Measurements from ENCODE around the gene GTF3C2. TPM values are rescaled to one million over a fixed set of nuclear protein-coding genes. Genes with fewer than 3 reads are reported as not detected.

GTF3C2 gene
- total and polyA plus RNA-seq, 10 of the 15 experiments (the other 5 are each of a cell fraction or from before 2014, with no cell fraction given), result 45.9 to 105 (median 80.3) TPM

- no peak for FAIRE-seq
- H3K4me3 ChIP-seq, result no peak overlapping the region
- H3K4me1 ChIP-seq (ENCODE audit: control insufficient read depth, insufficient read depth, low read length), result peaks cover 4% of the 10 kb centered on the region; the same call in 1 of the 2 replicates
- CTCF ChIA-PET, result interaction anchor here (1.1 to 2.1 kb wide), 4 partner anchors 22 to 310 kb away, joined by 3 to 10 read pairs (median 4); partner anchors contain the start of gene PPM1G
- no peaks in the 10 kb centered on the region for H3K9me3 ChIP-seq (replicated peaks; ENCODE audit: control insufficient read depth, insufficient read depth, low read length)
- SMC1A ChIA-PET (ENCODE audit: uncharacterized antibody, unreplicated experiment), result interaction anchor here (1.0 to 1.1 kb wide), 2 partner anchors 29 to 56 kb away, joined by 3 read pairs; partner anchors contain the start of gene NRBP1
- intact Hi-C loops (cut with micrococcal nuclease; ENCODE audit: unreplicated experiment), result loop anchor here (5.0 kb wide), 1 partner anchor 34 kb away; the partner anchor contains the start of gene PPM1G
- no peak overlapping the region for H3K27ac ChIP-seq (ENCODE audit: control insufficient read depth, insufficient read depth)
- peaks cover 40% of the 10 kb centered on the region for H3K79me2 ChIP-seq (ENCODE audit: control insufficient read depth, insufficient read depth, low read length)
- no peak overlapping the region for H2AFZ ChIP-seq (ENCODE audit: control insufficient read depth, low read depth, low read length)
- WGBS (ENCODE audit: insufficient coverage, insufficient replicate concordance, low lambda C conversion rate, missing lambda C conversion rate), result 83% methylated on average over 6 of the region's 6 CpGs
- RAD21 ChIA-PET (ENCODE audit: unreplicated experiment), result interaction anchor here (1.5 kb wide), 1 partner anchor 7 kb away, joined by 5 read pairs; the partner anchor contains the start of gene ZNF513
- no peak overlapping the region for H3K9ac ChIP-seq (ENCODE audit: control insufficient read depth, insufficient read depth, low read length)
- H3K27me3 ChIP-seq (replicated peaks in 1 of 2; ENCODE audit: control insufficient read depth in 2 of 2, insufficient read depth in 2 of 2, low read length in 1 of 2), result no peaks in the 10 kb centered on the region
- no peak for ATAC-seq
- no peaks in the 10 kb centered on the region for H4K20me1 ChIP-seq (ENCODE audit: control insufficient read depth, insufficient read depth)
- in situ Hi-C loops (cut with MboI), result no loop called here
- H3K4me2 ChIP-seq (ENCODE audit: control insufficient read depth, insufficient read depth), result no peak overlapping the region
- no TSS peak for BruUV-seq (replicated peaks)
- DNase-seq (ENCODE audit: low read depth, low spot score), result no peak
- POLR2A ChIA-PET, result no interaction called here
- H3K36me3 ChIP-seq (ENCODE audit: control insufficient read depth in 2 of 2, insufficient read depth in 2 of 2, low read length in 1 of 2), result peaks cover 28% of the 10 kb centered on the region in 2 experiments
- TF ChIP-seq BACH1 (IDR thresholded peaks at IDR 0.05; ENCODE audit: borderline replicate concordance) (no peak), NFYB (IDR thresholded peaks at IDR 0.05; ENCODE audit: insufficient read depth, low read depth, low read length) (no peak), HCFC1 (IDR thresholded peaks at IDR 0.05; ENCODE audit: low read length) (no peak), GABPA (IDR thresholded peaks at IDR 0.05; ENCODE audit: low read depth) (no peak), RB1 (IDR thresholded peaks at IDR 0.05; ENCODE audit: borderline replicate concordance) (no peak), SMAD1 (IDR thresholded peaks at IDR 0.05; ENCODE audit: low read depth, partially characterized antibody) (no peak), WRNIP1 (IDR thresholded peaks at IDR 0.05; ENCODE audit: borderline replicate concordance, low read depth, low read length) (no peak), NR2F1 (conservative IDR thresholded peaks at IDR 0.05) (no peak), TCF12 (IDR thresholded peaks at IDR 0.05; ENCODE audit: low read depth, low read length) (no peak), MXI1 (IDR thresholded peaks at IDR 0.05; ENCODE audit: low read depth, low read length) (no peak), NFXL1 (IDR thresholded peaks at IDR 0.05; ENCODE audit: borderline replicate concordance) (no peak), BHLHE40 (IDR thresholded peaks at IDR 0.05; ENCODE audit: borderline replicate concordance in 1 of 2, low read depth in 2 of 2, low read length in 1 of 2) (no peak), ZBTB11 (CRISPR knock-in tag; IDR thresholded peaks at IDR 0.05) (no peak), ZSCAN29 (IDR thresholded peaks at IDR 0.05) (no peak), ZNF384 (IDR thresholded peaks at IDR 0.05; ENCODE audit: borderline replicate concordance, low read depth, low read length) (no peak), PKNOX1 (IDR thresholded peaks at IDR 0.05) (no peak), BRCA1 (IDR thresholded peaks at IDR 0.05; ENCODE audit: low read depth, low read length) (no peak)
- TF ChIP-seq, protein P1, sequence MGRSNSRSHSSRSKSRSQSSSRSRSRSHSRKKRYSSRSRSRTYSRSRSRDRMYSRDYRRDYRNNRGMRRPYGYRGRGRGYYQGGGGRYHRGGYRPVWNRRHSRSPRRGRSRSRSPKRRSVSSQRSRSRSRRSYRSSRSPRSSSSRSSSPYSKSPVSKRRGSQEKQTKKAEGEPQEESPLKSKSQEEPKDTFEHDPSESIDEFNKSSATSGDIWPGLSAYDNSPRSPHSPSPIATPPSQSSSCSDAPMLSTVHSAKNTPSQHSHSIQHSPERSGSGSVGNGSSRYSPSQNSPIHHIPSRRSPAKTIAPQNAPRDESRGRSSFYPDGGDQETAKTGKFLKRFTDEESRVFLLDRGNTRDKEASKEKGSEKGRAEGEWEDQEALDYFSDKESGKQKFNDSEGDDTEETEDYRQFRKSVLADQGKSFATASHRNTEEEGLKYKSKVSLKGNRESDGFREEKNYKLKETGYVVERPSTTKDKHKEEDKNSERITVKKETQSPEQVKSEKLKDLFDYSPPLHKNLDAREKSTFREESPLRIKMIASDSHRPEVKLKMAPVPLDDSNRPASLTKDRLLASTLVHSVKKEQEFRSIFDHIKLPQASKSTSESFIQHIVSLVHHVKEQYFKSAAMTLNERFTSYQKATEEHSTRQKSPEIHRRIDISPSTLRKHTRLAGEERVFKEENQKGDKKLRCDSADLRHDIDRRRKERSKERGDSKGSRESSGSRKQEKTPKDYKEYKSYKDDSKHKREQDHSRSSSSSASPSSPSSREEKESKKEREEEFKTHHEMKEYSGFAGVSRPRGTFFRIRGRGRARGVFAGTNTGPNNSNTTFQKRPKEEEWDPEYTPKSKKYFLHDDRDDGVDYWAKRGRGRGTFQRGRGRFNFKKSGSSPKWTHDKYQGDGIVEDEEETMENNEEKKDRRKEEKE (IDR thresholded peaks at IDR 0.05), result no peak
Observed at GRCh38 chr2:27372937-27373336, 16.4 kb upstream of the GTF3C2 start.

Data from GM12878 (cell line).